Epithelial cell of proximal tubule (primary cell): ENCODE results near the gene SH3RF3. TPM values are rescaled to one million over a fixed set of nuclear protein-coding genes. Genes with fewer than 3 reads are reported as not detected.
"Not testable (repeated sequence)": the region's sequence is repeated elsewhere in the genome, so short reads cannot be mapped to it uniquely, and the experiment has no call there.

Experiments
- DNase-seq: peaks from one replicate; pipeline ENCODE4 v3.0.0-alpha.2; 2011; ENCODE audit warnings: low read depth
- H3K4me3 ChIP-seq: 2 replicates; pipeline ENCODE4 v1.5.1; 2011; ENCODE audit warnings: low read depth, mild to moderate bottlenecking, low read length
- CTCF ChIP-seq: conservative IDR thresholded peaks from 2 replicates; pipeline ENCODE4 v1.5.1; 2012; ENCODE audit warnings: low read depth, mild to moderate bottlenecking, low read length
- total RNA-seq: library from RNA; depleted of rRNA; stranded (reverse); fragments of >200 nt; gene quantifications from 2 replicates; pipeline ENCODE4 v1.2.3, GENCODE V29; 2015

Gene SH3RF3
- total RNA-seq, 1 donor from 2014 or later: 1.7 TPM

GRCh38 chr2:109531221-109531620 lies 402.2 kb downstream of the SH3RF3 start:
- TF ChIP-seq CTCF: no peak
- no peak for DNase-seq
- H3K4me3 ChIP-seq: no peak overlapping the region

- DNase-seq: no peak
- H3K4me3 ChIP-seq: no peak overlapping the region
- no peak for TF ChIP-seq CTCF
Observed at GRCh38 chr2:109531896-109532727, 403.1 kb downstream of the SH3RF3 start.

GRCh38 chr2:109532728-109533076 lies 403.7 kb downstream of the SH3RF3 start:
- no peak for TF ChIP-seq CTCF
- DNase-seq: no peak
- no peak overlapping the region for H3K4me3 ChIP-seq

- no peak overlapping the region for H3K4me3 ChIP-seq
- TF ChIP-seq CTCF: no peak
- DNase-seq: no peak
Observed at GRCh38 chr2:109533823-109534222, 404.8 kb downstream of the SH3RF3 start.

GRCh38 chr2:109535217-109535946 lies 406.4 kb downstream of the SH3RF3 start:
- H3K4me3 ChIP-seq: no peak overlapping the region
- no peak for TF ChIP-seq CTCF
- no peak for DNase-seq

- not testable (repeated sequence) for H3K4me3 ChIP-seq, DNase-seq
Observed at GRCh38 chr2:109536556-109536955, 407.6 kb downstream of the SH3RF3 start.

GRCh38 chr2:109537565-109538222 lies 408.7 kb downstream of the SH3RF3 start:
- no peak for DNase-seq
- H3K4me3 ChIP-seq: no peak overlapping the region
- TF ChIP-seq CTCF: no peak
